ENCODE measurements around the gene KIAA0753.

The KIAA0753 gene

DNA sequence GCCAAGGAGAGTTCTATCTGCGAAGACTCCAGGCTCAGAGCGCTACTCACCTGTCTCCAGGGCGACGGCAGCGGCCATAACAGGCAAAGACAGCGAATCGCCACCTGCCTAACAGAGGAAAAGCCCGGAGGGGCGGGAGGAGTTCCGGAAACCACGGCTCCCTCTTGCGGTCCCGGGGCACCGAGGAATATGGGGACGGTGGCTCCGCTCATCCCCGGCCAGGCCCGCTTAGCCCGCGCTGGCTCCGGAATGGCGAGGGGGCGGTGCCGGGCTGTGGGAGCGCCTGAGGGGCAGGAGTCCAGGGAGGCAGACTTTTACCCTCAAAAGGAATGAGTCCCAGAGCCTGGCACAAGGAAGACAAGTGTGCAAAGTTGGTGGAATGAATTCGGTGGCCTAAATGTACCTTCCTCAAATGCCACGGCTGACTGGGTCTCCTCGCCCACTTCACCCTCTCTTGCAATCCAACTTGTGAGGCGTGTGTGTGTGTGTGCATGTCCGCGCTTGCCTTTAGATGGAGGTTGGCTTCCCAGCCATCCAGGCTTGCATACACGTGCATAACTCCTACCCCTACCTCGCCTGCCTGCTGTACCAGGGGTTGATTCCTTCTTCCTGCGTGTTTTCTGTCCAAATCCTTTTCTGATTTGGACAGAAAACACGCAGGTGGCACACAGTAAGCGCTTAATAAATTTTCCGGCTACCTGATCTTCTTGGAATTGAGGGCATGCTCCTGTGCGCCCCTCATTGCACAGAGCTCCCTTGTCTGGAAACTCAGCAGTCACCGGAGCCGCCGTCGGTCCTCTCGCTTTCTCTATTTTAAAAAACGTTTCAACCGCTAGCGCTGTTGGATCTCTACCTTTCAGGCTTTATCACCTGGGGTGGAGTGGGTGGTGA, 14.6 kb upstream of the KIAA0753 start:
- Histone ChIP-seq H3K9me3 (ENCODE audit: low read length) (no peaks in the 10 kb centered on the region), H3K9me2 (ENCODE audit: low read depth, low read length) (no peaks in the 10 kb centered on the region), H3F3A (ENCODE audit: insufficient read depth, low read length) (peaks cover 11% of the 10 kb centered on the region; the same call in 1 of the 2 replicates), H2AFZ (ENCODE audit: low read length) (no peak overlapping the region), H3K9ac (ENCODE audit: low read length) (no peak overlapping the region; the same call in 1 of the 2 replicates), H3K79me2 (ENCODE audit: insufficient read depth, low read length) (peaks cover 6% of the 10 kb centered on the region), H4K20me1 (ENCODE audit: insufficient read depth, low read length) (no peaks in the 10 kb centered on the region), H3K27ac (ENCODE audit: low read depth, low read length, poor library complexity, severe bottlenecking) (no peak overlapping the region), H3K4me1 (ENCODE audit: insufficient read depth, low read length, severe bottlenecking) (peaks cover 57% of the 10 kb centered on the region), H3K4me2 (ENCODE audit: low read length) (peak overlapping the region; percentile 35; the same call in 1 of the 2 replicates), H3K4me3 (ENCODE audit: low read depth, low read length, poor library complexity, severe bottlenecking) (peak overlapping the region; percentile 31), H3K36me3 (ENCODE audit: insufficient read depth, low read length) (no peaks in the 10 kb centered on the region; the same call in 1 of the 2 replicates), H3K27me3 (ENCODE audit: insufficient read depth, low read length) (no peaks in the 10 kb centered on the region)
- TF ChIP-seq, protein P1, sequence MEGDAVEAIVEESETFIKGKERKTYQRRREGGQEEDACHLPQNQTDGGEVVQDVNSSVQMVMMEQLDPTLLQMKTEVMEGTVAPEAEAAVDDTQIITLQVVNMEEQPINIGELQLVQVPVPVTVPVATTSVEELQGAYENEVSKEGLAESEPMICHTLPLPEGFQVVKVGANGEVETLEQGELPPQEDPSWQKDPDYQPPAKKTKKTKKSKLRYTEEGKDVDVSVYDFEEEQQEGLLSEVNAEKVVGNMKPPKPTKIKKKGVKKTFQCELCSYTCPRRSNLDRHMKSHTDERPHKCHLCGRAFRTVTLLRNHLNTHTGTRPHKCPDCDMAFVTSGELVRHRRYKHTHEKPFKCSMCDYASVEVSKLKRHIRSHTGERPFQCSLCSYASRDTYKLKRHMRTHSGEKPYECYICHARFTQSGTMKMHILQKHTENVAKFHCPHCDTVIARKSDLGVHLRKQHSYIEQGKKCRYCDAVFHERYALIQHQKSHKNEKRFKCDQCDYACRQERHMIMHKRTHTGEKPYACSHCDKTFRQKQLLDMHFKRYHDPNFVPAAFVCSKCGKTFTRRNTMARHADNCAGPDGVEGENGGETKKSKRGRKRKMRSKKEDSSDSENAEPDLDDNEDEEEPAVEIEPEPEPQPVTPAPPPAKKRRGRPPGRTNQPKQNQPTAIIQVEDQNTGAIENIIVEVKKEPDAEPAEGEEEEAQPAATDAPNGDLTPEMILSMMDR (IDR thresholded peaks at IDR 0.05; ENCODE audit: low read length), result no peak

DNA sequence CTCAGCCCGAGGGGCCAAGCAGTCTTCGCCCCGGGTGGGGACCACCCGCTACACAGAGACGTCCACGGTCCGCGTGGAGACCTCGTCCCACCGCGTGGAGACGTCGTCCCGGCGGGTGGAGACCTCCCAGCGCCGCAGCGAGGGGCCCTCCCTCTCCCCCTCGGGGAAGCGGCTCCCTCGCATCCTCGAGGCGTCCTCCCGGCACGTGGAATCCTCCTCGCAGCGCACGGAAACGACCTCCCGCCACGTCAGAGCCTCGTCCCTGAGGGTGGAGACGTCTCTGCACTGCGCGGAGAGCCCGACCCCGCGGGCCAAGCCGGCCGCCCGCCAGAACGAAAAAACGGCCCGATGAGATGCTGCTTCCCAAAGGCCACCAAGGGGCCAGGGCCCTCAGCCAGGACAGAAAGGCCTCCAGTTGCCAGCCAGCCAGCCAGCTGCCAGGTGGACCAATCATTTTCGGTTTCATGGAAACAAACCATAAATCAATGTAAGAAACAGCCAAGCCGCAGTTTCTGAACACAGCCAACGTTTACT, 11.5 kb upstream of the KIAA0753 start:
- no peak overlapping the region for H3K27ac ChIP-seq (ENCODE audit: low read depth, low read length, poor library complexity, severe bottlenecking)
- peaks cover 11% of the 10 kb centered on the region; the same call in 1 of the 2 replicates for H3F3A ChIP-seq (ENCODE audit: insufficient read depth, low read length)
- peak overlapping the region; percentile 98 for H3K4me3 ChIP-seq (ENCODE audit: low read depth, low read length, poor library complexity, severe bottlenecking)
- no peaks in the 10 kb centered on the region for H3K9me3 ChIP-seq (ENCODE audit: low read length)
- peak overlapping the region; percentile 66 for H3K9ac ChIP-seq (ENCODE audit: low read length)
- H3K4me2 ChIP-seq (ENCODE audit: low read length), result peak overlapping the region; percentile 96
- peaks cover 24% of the 10 kb centered on the region; the same call in 1 of the 2 replicates for H3K36me3 ChIP-seq (ENCODE audit: insufficient read depth, low read length)
- no peaks in the 10 kb centered on the region for H3K27me3 ChIP-seq (ENCODE audit: insufficient read depth, low read length)
- H3K9me2 ChIP-seq (ENCODE audit: low read depth, low read length), result no peaks in the 10 kb centered on the region
- no peak overlapping the region for H2AFZ ChIP-seq (ENCODE audit: low read length)
- no peak for TF ChIP-seq EZH2 (IDR thresholded peaks at IDR 0.05; ENCODE audit: borderline replicate concordance, low read length)
- TF ChIP-seq, protein P1 (IDR thresholded peaks at IDR 0.05; ENCODE audit: low read length), result no peak
- H3K4me1 ChIP-seq (ENCODE audit: insufficient read depth, low read length, severe bottlenecking), result peaks cover 65% of the 10 kb centered on the region
- peaks cover 13% of the 10 kb centered on the region for H3K79me2 ChIP-seq (ENCODE audit: insufficient read depth, low read length)
- no peaks in the 10 kb centered on the region for H4K20me1 ChIP-seq (ENCODE audit: insufficient read depth, low read length)

DNA sequence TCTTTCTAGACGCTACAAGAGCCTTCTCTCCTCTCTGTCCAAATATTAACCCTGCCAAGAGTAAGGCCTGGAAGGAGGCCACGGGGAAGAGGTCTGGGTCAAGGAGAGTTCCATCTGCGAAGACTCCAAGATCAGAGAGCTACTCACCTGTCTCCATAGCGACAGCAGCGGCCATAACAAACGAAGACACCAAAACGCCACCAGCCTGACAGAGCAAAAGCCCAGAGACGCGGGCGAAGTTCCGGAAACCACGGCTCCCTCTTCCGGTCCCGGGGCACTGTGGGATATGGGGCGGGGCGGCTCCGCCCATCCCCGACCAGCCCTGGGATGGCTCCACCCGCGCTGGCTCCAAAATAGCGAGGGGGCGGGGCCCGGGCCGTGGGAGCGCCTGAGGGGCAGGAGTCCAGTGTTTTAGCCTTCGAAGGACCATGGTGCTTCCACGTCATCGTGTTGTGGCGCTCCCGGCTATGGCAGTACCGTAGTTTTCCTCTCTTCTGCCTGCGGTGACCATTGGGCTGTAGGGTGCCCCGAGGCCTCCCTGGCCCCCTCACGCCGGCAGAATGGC, 10.9 kb upstream of the KIAA0753 start, which contains the start of the genes C17orf100 and MED31:
C17orf100 (plus strand) TSS at position 409 of the 565 bp plus-strand sequence; CDS start at position 561, 152 bp downstream.
MED31 (minus strand) TSS at position 252 of the 565 bp plus-strand sequence; CDS start at position 175, 77 bp downstream.
- H3K36me3 ChIP-seq (ENCODE audit: insufficient read depth, low read length), result peaks cover 24% of the 10 kb centered on the region; the same call in 1 of the 2 replicates
- peaks cover 11% of the 10 kb centered on the region; the same call in 1 of the 2 replicates for H3F3A ChIP-seq (ENCODE audit: insufficient read depth, low read length)
- no peaks in the 10 kb centered on the region for H3K9me2 ChIP-seq (ENCODE audit: low read depth, low read length)
- no peaks in the 10 kb centered on the region for H3K27me3 ChIP-seq (ENCODE audit: insufficient read depth, low read length)
- peak within 1 kb of the TSS; percentile 91 for H3K27ac ChIP-seq (ENCODE audit: low read depth, low read length, poor library complexity, severe bottlenecking)
- TF ChIP-seq EZH2 (IDR thresholded peaks at IDR 0.05; ENCODE audit: borderline replicate concordance, low read length), result no peak
- TF ChIP-seq, protein P1 (IDR thresholded peaks at IDR 0.05; ENCODE audit: low read length), result no peak
- no peaks in the 10 kb centered on the region for H4K20me1 ChIP-seq (ENCODE audit: insufficient read depth, low read length)
- H3K4me2 ChIP-seq (ENCODE audit: low read length), result peak within 1 kb of the TSS; percentile 96
- H3K4me1 ChIP-seq (ENCODE audit: insufficient read depth, low read length, severe bottlenecking), result peaks cover 65% of the 10 kb centered on the region
- peak within 1 kb of the TSS; percentile 86 for H3K9ac ChIP-seq (ENCODE audit: low read length)
- peaks cover 13% of the 10 kb centered on the region for H3K79me2 ChIP-seq (ENCODE audit: insufficient read depth, low read length)
- H3K4me3 ChIP-seq (ENCODE audit: low read depth, low read length, poor library complexity, severe bottlenecking), result peak within 1 kb of the TSS; percentile 98
- H3K9me3 ChIP-seq (ENCODE audit: low read length), result no peaks in the 10 kb centered on the region
- no peak within 1 kb of the TSS for H2AFZ ChIP-seq (ENCODE audit: low read length)
